ENCODE results near the gene SPATA2L. TPM values are rescaled to one million over a fixed set of nuclear protein-coding genes. Genes with fewer than 3 reads are reported as not detected.

Gene SPATA2L
- total RNA-seq, 1 experiment from 2014 or later, result 12.7 TPM

DNA sequence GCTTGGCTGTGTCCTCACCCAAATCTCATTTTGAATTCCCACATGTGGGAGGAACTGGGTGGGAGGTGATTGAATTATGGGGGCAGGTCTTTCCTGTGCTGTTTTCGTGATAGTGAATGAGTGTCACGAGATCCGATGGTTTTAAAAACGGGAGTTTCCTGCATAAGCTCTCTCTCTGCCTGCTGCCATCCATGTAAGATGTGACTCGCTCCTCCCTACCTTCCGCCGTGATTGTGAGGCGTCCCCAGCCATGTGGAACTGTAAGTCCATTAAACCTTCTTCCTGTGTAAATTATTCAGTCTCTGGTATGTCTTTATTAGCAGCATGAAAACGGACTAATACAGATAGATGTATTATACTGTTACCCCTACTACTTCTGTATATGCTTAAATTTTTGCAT, 40.3 kb downstream of the SPATA2L start:
- Histone ChIP-seq H3K4me3 (ENCODE audit: low read depth in 2 of 2, low read length in 2 of 2) (no peak overlapping the region), H3K36me3 (ENCODE audit: control insufficient read depth, insufficient read depth, low read length) (peaks cover 18% of the 10 kb centered on the region), H3K27me3 (ENCODE audit: control insufficient read depth, insufficient read depth, low read length) (no peaks in the 10 kb centered on the region), H3K27ac (ENCODE audit: low read length) (no peak overlapping the region), H3K9me3 (ENCODE audit: control insufficient read depth, insufficient read depth, low read depth, low read length) (no peaks in the 10 kb centered on the region), H3K4me1 (ENCODE audit: control insufficient read depth, insufficient read depth, low read length) (no peaks in the 10 kb centered on the region)
- ChIA-PET POLR2A (no interaction called here), CTCF (no interaction called here)
- in situ Hi-C loops (cut with HindIII; ENCODE audit: low pct_unique_long_range_greater_than_20kb, low sequenced_read_pairs), result no loop called here
- intact Hi-C loops (cut with micrococcal nuclease; ENCODE audit: unreplicated experiment), result no loop called here
- ATAC-seq (no peak), DNase-seq (ENCODE audit: low read depth, low spot score) (no peak)
- BruUV-seq (replicated peaks), result no TSS peak
- no peak for TF ChIP-seq CTCF (IDR thresholded peaks at IDR 0.05)
- TF ChIP-seq TCF7L2 (IDR thresholded peaks at IDR 0.05; ENCODE audit: low read depth, low read length), result no peak
- no peak for TF ChIP-seq POLR2AphosphoS5 (IDR thresholded peaks at IDR 0.05; ENCODE audit: low read depth, low read length)
- TF ChIP-seq REST (IDR thresholded peaks at IDR 0.05; ENCODE audit: insufficient read depth in 1 of 2, low read depth in 2 of 2, low read length in 1 of 2), result no peak
- no peak for TF ChIP-seq SIN3A (IDR thresholded peaks at IDR 0.05; ENCODE audit: borderline replicate concordance, insufficient read depth, low read depth, low read length)

DNA sequence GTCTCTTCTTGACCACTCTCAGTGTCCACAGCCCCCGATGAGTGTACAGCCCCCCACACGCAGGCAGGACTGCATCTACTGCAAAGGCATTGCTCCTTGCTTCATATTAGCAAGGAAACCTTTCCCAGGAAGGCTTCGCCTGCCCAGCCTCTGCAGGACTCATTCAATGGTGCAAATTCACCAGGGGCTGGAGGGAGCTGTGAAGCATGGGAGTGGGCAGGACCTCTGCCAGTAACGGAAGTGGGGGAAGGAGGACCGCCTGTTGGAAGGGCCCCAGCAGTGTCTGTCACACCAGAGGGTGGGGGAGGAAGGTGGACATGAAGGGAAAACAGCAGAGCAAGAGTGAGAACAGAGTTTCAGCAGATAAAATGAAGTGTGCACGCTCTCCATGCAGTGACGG, 41.4 kb downstream of the SPATA2L start:
- Histone ChIP-seq H3K36me3 (ENCODE audit: control insufficient read depth, insufficient read depth, low read length) (peaks cover 18% of the 10 kb centered on the region), H3K27me3 (ENCODE audit: control insufficient read depth, insufficient read depth, low read length) (no peaks in the 10 kb centered on the region), H3K9me3 (ENCODE audit: control insufficient read depth, insufficient read depth, low read depth, low read length) (no peaks in the 10 kb centered on the region), H3K4me3 (ENCODE audit: low read depth in 2 of 2, low read length in 2 of 2) (no peak overlapping the region), H3K4me1 (ENCODE audit: control insufficient read depth, insufficient read depth, low read length) (no peaks in the 10 kb centered on the region), H3K27ac (ENCODE audit: low read length) (no peak overlapping the region)
- no peak for ATAC-seq
- intact Hi-C loops (cut with micrococcal nuclease; ENCODE audit: unreplicated experiment) (no loop called here), in situ Hi-C loops (cut with HindIII; ENCODE audit: low pct_unique_long_range_greater_than_20kb, low sequenced_read_pairs) (no loop called here)
- no peak for TF ChIP-seq POLR2AphosphoS5 (IDR thresholded peaks at IDR 0.05; ENCODE audit: low read depth, low read length)
- TF ChIP-seq REST (IDR thresholded peaks at IDR 0.05; ENCODE audit: insufficient read depth in 1 of 2, low read depth in 2 of 2, low read length in 1 of 2), result no peak
- no peak for TF ChIP-seq CTCF (IDR thresholded peaks at IDR 0.05)
- no peak for TF ChIP-seq TCF7L2 (IDR thresholded peaks at IDR 0.05; ENCODE audit: low read depth, low read length)
- no peak for TF ChIP-seq SIN3A (IDR thresholded peaks at IDR 0.05; ENCODE audit: borderline replicate concordance, insufficient read depth, low read depth, low read length)
- no TSS peak for BruUV-seq (replicated peaks)
- no peak for DNase-seq (ENCODE audit: low read depth, low spot score)
- CTCF ChIA-PET, result no interaction called here
- POLR2A ChIA-PET, result no interaction called here

All from Panc1 (cell line).